Bronchial epithelial cell (primary cell): ENCODE data around the gene LIMS2. TPM values are rescaled to one million over a fixed set of nuclear protein-coding genes. Genes with fewer than 3 reads are reported as not detected.

Source experiments
- DNase-seq: peaks from one replicate; pipeline ENCODE4 v3.0.0-alpha.2; 2010; ENCODE audit warnings: low read depth
- FAIRE-seq: peaks from 2 replicates; lab custom pipeline; 2011; peaks lifted over from hg19 to GRCh38; lab: Jason Lieb, UNC
- H3K27me3 ChIP-seq: 2 replicates; pipeline ENCODE4 v1.5.1; 2011; ENCODE audit warnings: low read length; ENCODE audit not compliant: control insufficient read depth, insufficient read depth
- H3K36me3 ChIP-seq: 2 replicates; pipeline ENCODE4 v1.5.1; 2011; ENCODE audit warnings: low read length; ENCODE audit not compliant: control insufficient read depth, insufficient read depth
- H3K4me3 ChIP-seq: 2 replicates; pipeline ENCODE4 v1.5.1; 2011; ENCODE audit warnings: mild to moderate bottlenecking, low read depth, low read length, control low read depth
- CTCF ChIP-seq: IDR thresholded peaks from 2 replicates; pipeline ENCODE4 v1.5.1; 2011; ENCODE audit warnings: mild to moderate bottlenecking, moderate library complexity, low read length, control low read depth, inconsistent platforms; ENCODE audit not compliant: insufficient read depth, severe bottlenecking
- total RNA-seq: library from RNA; depleted of rRNA; stranded (reverse); fragments of >200 nt; gene quantifications from 2 replicates; pipeline ENCODE4 v1.2.1, GENCODE V29; 2014

Gene LIMS2
- 0.79 TPM in 1 of 2 replicates, not detected in the other for total RNA-seq

- Histone ChIP-seq H3K4me3 (peak within 1 kb of the TSS; percentile 25), H3K27me3 (peaks cover 32% of the 10 kb centered on the region), H3K36me3 (no peaks in the 10 kb centered on the region)
- FAIRE-seq (no peak), DNase-seq (no peak)
- TF ChIP-seq CTCF: no peak
Observed at GRCh38 chr2:127675331-127676261, at the start of gene LIMS2. TSS of gene LIMS2 (minus strand) at chr2:127675530. CDS start at chr2:127675024, 506 bp downstream.

- H3K27me3 ChIP-seq: no peaks in the 10 kb centered on the region
- TF ChIP-seq CTCF: no peak
- peaks cover 8% of the 10 kb centered on the region for H3K36me3 ChIP-seq
- no peak overlapping the region for H3K4me3 ChIP-seq
- FAIRE-seq (no peak), DNase-seq (no peak)
Observed at GRCh38 chr2:127722807-127723206, 47.5 kb upstream of the LIMS2 start.

GRCh38 chr2:127721978-127722355, 46.6 kb upstream of the LIMS2 start:
- Histone ChIP-seq H3K27me3 (no peaks in the 10 kb centered on the region), H3K4me3 (no peak overlapping the region), H3K36me3 (peaks cover 8% of the 10 kb centered on the region)
- DNase-seq: peak; percentile 91
- no peak for FAIRE-seq
- TF ChIP-seq CTCF: no peak

- Histone ChIP-seq H3K27me3 (no peaks in the 10 kb centered on the region), H3K36me3 (peaks cover 11% of the 10 kb centered on the region), H3K4me3 (no peak overlapping the region)
- DNase-seq (peak; percentile 76), FAIRE-seq (no peak)
- no peak for TF ChIP-seq CTCF
Observed at GRCh38 chr2:127721311-127721977, 46.1 kb upstream of the LIMS2 start.

GRCh38 chr2:127719301-127720218, 44.2 kb upstream of the LIMS2 start:
- no peaks in the 10 kb centered on the region for H3K27me3 ChIP-seq
- DNase-seq: no peak
- H3K4me3 ChIP-seq: no peak overlapping the region
- TF ChIP-seq CTCF: no peak
- no peak for FAIRE-seq
- H3K36me3 ChIP-seq: peaks cover 13% of the 10 kb centered on the region
